Activated T-cell treated with anti-CD3 and anti-CD28 coated beads, Interleukin-2, amount 50 U/mL, for 48 hours (primary cell): ENCODE measurements around the gene RANGAP1.

Experiments
- DNase-seq, 2 experiments: peaks; one replicate each; pipeline ENCODE4 v3.0.0-alpha.2; 2020

Gene RANGAP1

GRCh38 chr22:41285820-41286638, at the start of gene RANGAP1:
TSS of gene RANGAP1 (minus strand) at chr22:41286187. CDS start at chr22:41281044, 5,143 bp downstream.
- DNase-seq: peak; percentile 98 to 99

GRCh38 chr22:41334951-41335635, 49.1 kb upstream of the RANGAP1 start:
- DNase-seq: no peak

- DNase-seq: no peak
Observed at GRCh38 chr22:41334215-41334614, 48.2 kb upstream of the RANGAP1 start.

- DNase-seq: no peak
Observed at GRCh38 chr22:41333806-41334205, 47.8 kb upstream of the RANGAP1 start.

GRCh38 chr22:41332217-41332939, 46.4 kb upstream of the RANGAP1 start:
- DNase-seq: no peak

- DNase-seq: no peak
Observed at GRCh38 chr22:41330169-41330568, 44.2 kb upstream of the RANGAP1 start.

- DNase-seq: no peak
Observed at GRCh38 chr22:41327124-41327523, 41.1 kb upstream of the RANGAP1 start.

- DNase-seq: no peak
Observed at GRCh38 chr22:41324821-41325528, 39.0 kb upstream of the RANGAP1 start.

- no peak for DNase-seq
Observed at GRCh38 chr22:41320416-41321240, 34.6 kb upstream of the RANGAP1 start.

GRCh38 chr22:41315586-41315985, 29.6 kb upstream of the RANGAP1 start:
- DNase-seq: no peak

GRCh38 chr22:41314821-41315220, 28.8 kb upstream of the RANGAP1 start:
- no peak for DNase-seq

GRCh38 chr22:41311487-41311886, 25.5 kb upstream of the RANGAP1 start:
- peak in 1 of 2 experiments; percentile 24 for DNase-seq

GRCh38 chr22:41310336-41310735, 24.3 kb upstream of the RANGAP1 start:
- no peak for DNase-seq

- no peak for DNase-seq
Observed at GRCh38 chr22:41308544-41308947, 22.6 kb upstream of the RANGAP1 start.

GRCh38 chr22:41308054-41308453, 22.1 kb upstream of the RANGAP1 start:
- DNase-seq: no peak

- no peak for DNase-seq
Observed at GRCh38 chr22:41305646-41306045, 19.7 kb upstream of the RANGAP1 start.

- DNase-seq: no peak
Observed at GRCh38 chr22:41302811-41303210, 16.8 kb upstream of the RANGAP1 start.

GRCh38 chr22:41302021-41302767, 16.2 kb upstream of the RANGAP1 start:
- DNase-seq: peak; percentile 32 to 33

GRCh38 chr22:41301085-41302020, 15.4 kb upstream of the RANGAP1 start, which contains the start of gene ZC3H7B:
TSS of gene ZC3H7B (plus strand) at chr22:41301525. CDS start at chr22:41320661, 19,136 bp downstream.
- peak; percentile 86 to 89 for DNase-seq

- no peak for DNase-seq
Observed at GRCh38 chr22:41300661-41301060, 14.7 kb upstream of the RANGAP1 start.
